ENCODE results near the gene SLC22A8. TPM values are rescaled to one million over a fixed set of nuclear protein-coding genes. Genes with fewer than 3 reads are reported as not detected.
A peak's percentile ranks its signal among the peaks of the same experiment; 100 is the strongest.
"Not testable (repeated sequence)": the region's sequence is repeated elsewhere in the genome, so short reads cannot be mapped to it uniquely, and the experiment has no call there.

The SLC22A8 gene, protein sequence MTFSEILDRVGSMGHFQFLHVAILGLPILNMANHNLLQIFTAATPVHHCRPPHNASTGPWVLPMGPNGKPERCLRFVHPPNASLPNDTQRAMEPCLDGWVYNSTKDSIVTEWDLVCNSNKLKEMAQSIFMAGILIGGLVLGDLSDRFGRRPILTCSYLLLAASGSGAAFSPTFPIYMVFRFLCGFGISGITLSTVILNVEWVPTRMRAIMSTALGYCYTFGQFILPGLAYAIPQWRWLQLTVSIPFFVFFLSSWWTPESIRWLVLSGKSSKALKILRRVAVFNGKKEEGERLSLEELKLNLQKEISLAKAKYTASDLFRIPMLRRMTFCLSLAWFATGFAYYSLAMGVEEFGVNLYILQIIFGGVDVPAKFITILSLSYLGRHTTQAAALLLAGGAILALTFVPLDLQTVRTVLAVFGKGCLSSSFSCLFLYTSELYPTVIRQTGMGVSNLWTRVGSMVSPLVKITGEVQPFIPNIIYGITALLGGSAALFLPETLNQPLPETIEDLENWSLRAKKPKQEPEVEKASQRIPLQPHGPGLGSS
- polyA plus RNA-seq (ENCODE audit: insufficient read length), result not detected

DNA sequence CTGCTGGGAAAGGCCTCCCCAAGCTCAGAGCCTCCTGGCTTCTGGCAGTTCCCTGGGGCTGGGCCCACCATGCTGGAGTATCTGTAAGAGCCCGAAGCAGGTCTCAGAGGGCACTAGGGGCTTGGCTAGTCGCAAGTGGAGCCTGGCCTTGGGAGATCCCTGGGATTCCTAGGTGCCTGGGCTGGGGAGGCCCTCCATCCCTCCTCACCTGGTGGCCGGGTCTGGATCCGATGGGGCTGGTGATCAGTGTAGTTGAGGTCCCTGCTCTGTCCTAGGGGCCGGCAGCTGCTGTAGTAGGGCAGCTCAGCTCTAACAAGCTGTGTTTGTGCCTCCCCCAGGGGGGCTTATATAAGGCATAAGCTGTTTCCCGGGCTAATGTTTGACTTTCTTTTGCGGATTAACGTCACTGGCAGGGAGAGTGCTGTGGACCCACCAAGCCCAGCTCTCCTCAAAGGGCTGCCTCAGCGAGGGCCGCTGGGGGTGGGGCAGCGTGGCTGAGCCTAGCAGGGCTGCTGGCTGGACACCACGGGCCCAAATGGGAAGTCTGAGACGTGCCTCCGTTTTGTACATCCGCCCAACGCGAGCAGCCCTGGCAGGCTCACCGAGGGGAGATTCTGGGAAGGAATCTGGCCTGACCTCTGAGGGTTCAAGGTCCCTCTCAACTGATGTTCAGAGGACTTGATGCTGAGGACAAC, at the start of gene SLC22A8:
SLC22A8 (minus strand) TSS at position 321 of the 695 bp plus-strand sequence. CDS start 883 bp downstream, outside the sequence.
- DNase-seq, result no peak

DNA sequence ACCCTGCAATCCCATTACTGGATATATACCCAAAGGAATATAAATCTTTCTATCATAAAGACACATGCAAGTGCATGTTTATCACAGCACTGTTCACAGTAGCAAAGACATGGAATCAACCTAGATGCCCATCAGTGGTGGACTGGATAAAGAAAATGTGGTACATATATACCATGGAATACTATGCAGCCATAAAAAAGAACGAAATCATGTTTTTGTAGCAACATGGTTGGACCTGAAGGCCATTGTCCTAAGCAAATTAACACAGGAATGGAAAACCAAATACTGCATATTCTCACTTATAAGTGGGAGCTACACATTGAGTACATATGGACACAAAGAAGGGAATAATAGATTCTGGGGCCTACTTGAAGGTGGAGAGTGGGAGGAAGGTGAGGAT, 30.6 kb upstream of the SLC22A8 start:
- DNase-seq, result not testable (repeated sequence)

DNA sequence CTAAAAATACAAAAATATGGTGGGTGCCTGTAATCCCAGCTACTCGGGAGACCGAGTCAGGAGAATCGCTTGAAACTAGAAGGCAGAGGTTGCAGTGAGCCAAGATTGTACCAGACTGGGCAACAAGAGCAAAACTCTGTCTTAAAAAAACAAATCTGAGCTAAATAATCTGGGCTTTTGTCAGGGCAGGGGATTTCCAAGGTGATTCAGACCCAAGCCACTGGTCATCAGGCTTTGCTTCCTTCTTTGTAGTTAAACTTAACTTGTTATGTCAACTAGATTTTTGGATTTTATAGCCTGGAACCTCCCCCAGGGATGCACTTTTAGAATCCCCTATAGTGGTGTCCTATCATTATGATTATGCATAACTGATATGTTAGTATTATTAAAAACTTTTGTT, 27.0 kb upstream of the SLC22A8 start:
- DNase-seq, result no peak

DNA sequence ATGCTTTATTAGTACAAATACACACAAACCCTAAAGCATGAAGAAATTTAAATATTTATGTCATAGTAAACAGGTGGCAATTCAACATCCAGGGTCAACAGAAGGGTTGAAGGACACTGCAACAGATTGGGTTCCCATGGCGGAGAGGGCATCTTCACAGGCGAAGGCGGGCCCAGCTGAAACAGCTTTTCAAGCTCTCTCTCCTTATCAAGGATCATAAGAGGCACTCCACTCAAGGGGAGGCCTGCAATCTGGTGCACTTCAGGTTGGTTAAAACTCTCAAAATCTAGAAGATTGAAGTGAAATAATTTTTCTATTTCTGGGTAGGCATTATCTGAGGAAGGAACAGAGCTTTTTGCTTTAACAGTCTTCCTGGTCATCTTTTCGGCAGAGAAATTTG, 16.8 kb upstream of the SLC22A8 start:
- no peak for DNase-seq

DNA sequence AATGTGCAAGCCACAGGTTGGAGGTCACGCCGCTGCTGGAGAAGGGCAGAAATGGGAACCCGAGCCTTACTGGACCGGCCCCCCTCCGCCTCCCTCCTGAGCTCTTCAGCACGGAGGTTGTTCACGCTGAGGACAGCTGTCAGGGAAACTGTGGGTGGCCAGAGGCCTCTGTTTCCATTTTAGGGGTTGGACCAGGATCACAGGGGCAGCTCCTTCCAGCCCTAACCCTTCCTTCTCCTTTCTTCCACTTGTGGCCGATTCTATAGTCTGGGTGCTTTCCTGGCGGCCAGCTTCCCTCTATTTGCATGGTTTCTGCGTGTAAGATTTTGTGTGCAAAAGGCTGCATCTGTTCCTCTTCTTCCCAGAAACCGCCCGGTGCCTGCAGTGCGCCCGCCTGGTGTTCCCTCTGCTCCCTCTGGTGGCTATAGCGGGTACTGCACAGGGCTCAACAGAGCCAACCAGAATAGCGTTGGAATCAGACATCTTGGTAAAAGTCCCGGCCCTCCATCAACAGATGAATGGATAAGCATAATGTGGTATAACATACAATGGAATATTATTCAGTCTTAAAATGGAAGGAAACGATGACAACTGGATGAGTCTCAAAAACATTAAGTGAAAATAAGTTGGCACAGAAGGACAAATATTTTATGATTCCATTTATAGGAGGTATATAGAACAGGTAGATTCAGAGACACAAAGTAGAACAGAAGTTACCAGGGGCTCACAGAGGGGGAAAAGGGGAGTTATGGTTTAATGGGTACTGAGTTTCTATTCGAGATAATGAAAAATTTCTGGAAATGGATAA, 8.4 kb upstream of the SLC22A8 start:
- peak; percentile 86 for DNase-seq

DNA sequence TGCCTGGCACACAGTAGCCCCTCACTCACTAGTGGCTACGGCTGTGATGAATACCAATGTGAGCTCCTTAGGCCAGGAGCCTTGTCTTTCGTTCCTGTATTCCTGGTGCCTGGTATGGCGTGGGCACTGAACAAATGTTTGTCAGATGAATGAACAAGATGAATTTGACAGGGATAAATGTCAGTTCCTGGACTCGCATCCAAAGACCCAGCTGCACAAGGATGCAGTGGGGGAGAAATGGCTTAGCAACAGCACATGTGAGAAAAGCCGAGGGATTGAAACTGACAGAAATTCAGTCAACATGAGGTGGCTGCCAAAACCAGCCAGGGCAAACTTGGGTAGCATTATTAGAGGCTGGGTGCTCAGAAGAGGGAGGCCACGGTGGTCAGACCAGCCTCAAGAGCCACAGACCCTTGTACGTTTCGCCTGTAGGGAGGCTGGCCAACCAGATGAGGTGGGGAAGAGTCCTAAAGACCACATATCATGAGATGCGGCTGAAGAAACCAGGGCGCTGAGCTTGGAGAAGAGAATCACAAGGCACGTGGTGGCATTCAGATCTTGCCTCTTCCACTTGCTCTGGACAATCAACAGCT, 7.7 kb upstream of the SLC22A8 start:
- DNase-seq, result no peak

DNA sequence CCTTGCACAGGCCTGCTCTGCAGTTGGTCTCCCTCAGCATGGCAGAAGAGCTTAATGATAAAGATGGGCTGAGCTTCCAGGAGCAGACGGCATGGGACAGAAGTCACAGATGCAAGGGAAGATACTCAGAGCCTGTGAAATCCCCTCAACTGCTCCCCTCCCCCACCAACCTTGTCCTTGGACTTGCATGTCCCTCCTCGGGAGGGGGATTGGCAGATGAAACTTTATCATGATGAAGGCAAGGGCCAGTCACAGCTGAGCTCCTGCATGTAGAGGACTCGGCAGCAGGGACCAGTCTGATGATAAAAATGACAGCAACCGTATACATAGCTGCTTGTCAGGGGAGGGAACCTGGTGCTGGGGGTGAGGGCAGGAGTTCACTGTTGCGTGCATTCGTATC, 6.8 kb upstream of the SLC22A8 start:
- no peak for DNase-seq

DNA sequence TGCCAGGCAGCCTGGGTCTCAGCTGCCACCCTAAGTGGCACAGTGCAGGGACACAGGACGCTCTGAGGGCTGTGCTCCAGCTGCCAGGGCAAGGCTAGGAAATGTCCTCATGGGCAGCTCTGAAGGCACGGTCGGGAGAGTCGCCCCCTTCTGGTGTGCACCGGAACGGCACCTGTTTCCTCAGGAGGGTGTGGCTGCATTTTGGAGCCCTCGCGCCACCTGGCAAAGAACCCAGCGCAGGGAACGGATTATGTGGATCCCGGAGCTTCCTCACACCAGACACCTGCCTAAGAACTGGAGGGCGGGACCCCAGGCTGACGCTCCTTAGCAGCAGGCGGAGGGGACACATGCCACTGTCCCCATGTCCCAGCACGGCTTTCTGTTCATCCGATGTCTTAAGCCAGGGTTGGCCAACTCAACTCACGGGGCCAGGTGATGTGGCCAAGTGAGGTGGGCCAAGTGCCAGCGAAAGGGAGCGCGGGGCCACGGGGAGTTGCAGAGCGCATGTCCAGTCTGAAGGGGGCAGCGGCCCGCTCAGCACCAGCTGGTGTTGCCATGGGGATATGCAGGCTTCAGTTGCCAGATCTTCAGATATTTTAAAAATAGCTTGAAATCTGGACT, 5.1 kb upstream of the SLC22A8 start:
- no peak for DNase-seq

DNA sequence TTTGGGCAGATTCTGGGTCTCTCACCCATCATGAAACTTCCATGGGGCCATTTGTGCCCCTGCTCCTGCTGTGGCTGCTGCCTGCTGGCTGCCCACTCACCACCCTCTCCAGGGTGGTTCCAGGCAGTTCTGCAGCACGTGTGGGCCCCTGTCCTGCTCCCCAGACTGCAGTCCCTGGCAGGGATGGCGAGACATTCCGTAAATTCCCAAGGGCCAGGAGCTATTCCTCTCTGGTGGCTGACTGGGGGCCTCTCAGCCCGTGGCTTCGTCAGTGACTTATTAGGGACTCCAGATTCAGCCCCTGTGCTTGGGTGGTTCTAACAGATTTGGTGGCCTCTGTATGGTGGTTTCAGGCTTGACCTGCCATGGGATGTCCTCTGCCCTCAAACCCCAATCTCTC, 3.9 kb upstream of the SLC22A8 start:
- no peak for DNase-seq

DNA sequence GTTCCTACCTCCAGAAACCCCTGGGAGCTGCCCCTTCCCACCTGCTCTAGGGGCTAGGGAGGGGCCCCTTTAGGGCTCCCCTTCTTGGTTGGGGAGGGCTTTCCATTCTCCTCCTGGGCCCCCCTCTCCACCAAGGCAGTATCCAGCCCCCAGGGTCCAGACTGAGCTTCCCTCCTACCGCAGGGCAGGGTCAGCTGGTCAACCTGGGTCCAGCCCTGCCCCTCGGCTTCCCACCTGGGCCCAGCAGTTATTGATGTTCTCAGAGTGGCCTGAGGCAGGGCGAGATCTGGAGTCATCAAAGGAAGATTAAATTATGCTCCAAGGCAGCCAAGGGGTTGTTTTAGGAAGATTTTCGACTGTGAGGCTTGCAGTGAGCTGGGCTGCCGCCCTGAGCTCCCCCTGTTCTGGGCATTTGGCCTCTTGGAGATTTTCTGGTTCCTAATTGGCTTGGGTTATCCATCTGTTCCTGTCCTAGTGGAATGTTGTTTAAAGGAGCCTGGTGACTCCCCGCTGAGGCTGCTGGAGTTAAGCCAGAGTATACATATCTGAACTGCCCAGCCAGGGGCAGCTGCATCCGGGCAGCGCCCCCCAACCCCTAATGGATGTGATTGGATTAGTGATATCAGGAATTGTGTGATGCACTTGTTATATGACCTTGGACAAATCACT, 1.8 kb upstream of the SLC22A8 start:
- no peak for DNase-seq

DNA sequence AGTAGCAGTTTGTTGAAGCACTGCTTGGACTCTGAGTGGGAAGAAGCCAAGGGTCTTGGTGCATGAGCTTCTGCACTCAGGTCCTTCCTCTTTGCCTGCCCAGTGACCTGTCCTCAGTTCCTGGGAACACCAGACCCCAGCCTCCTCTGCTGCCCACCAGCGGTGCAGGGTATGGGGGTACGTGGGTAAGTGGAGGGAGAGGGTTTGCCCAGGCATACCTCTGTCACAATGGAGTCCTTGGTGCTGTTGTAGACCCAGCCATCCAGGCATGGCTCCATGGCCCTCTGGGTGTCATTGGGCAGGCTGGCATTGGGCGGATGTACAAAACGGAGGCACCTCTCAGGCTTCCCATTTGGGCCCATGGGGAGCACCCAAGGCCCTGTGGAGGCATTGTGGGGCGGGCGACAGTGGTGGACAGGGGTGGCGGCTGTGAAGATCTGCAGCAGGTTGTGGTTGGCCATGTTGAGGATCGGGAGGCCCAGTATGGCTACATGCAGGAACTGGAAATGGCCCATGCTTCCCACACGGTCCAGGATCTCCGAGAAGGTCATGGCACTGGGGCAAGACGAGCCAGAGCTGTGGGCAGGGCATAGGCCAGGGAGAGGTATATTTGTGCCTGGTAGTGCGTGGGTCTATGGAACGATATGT, 1.1 kb downstream of the SLC22A8 start:
- no peak for DNase-seq

DNA sequence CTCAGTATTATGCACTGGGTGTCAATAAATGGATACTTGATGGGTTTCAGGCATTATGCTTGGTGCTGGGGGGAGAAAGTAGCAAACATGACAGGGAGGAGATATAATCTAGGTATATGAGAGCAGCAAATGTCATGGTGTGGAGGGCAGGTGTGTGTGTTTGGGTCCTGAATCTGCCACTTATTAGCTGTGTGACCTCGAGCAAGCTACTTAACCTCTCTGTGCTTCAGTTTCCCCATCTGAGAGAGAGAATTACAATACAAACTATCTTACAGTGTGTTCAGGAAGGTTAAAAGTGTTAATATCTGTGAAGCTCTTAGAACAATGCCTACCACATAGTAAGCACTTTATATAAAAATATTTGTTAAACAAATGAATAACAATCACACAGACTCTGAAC, 2.8 kb downstream of the SLC22A8 start:
- no peak for DNase-seq

DNA sequence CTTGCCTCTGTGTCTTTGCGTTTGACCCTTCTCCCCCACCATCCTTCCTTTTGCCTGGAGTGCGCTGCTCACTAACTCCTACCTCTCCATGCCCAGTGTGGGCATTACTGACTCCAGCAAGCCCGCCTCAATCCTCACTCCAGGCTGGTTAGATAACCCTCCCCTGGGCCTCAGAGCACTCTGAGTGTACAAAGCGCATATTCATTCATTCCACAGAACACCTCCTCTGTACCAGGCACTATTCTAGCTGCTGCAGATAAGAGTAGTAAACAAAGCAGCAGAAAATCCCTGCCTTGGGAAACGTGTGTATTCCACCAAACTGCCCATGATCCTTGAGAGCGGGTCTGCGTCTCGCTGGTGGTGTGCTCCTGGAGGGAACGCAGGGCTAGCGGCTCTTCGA, 3.2 kb downstream of the SLC22A8 start:
- DNase-seq, result no peak

DNA sequence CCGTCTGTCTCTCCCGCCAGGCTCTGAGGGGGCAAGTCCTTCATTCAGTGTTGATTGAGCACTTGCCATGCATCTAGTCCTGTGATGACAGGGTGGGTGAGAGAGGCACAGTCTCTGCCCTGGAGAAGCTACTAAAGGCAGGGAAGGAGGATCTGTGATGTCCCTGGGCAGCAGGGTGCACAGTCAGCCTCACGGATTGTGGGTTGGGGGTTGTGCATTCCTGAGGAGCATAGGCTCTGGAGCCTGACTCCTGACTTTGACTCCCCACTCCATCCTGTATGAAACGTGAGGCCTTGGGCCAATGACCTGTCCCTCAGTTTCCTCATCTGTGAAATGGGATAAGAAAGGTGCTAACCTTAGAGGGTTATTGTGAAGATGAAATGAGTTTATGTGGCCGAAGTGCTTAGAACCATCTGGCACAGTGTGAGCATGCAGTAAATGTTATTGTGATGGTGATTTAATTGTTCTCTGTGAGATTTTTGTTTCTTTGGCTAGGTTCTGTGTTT, 4.7 kb downstream of the SLC22A8 start:
- no peak for DNase-seq

DNA sequence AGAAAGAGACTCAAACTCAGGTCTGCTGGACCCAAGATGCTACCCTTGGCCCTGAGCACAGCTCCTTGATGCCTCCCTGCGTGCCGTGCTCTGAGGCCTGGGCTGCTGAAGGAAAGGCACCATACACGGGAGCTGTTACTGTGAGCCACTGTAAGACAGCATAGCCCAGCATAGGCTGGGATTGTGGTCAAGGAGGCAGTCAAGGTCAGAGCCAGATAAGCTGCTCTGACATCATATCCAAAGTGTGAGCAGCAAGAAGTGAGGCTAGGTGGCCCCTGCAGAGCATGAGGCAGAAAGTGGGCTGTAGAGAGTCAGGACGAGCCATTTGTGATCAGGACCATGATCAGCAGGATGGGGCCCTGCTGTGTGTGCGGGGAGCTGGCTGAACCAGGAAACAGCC, 7.7 kb downstream of the SLC22A8 start:
- no peak for DNase-seq

DNA sequence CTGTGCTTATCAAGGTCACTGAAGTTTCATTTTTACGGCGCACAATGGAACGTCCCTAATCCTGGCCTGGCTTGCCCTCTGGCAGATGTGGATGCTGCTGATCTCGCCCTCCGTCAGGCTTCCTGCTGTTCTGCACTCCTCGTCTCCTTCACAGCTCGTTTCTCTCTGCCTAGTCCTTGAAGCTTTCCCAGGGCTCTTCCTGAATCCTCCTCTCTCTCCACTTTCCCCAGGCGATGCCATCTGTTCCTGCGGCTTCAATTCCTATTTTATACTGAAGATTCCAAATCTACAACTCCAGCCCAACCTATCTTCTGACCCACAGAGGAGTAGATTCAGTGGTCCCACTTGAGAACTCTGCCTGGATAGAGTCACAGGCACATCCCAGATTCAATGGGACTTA, 14.2 kb downstream of the SLC22A8 start:
- no peak for DNase-seq

DNA sequence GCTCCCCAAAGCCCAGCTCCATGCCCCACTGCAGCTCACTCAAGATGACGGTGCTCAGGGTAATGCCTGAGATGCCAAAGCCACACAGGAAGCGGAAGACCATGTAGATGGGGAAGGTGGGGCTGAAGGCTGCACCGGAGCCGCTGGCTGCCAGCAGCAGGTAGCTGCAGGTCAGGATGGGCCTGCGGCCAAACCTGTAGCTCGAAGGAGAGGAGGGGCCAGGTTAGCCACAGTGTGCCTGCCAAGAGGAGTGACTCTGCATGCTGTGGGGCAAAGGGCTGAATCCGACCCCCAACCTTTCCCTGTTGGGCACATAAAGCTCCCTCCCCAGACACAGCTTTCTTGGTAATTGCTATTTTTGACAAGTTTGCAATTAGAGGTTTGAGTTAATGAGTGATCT, 16.0 kb downstream of the SLC22A8 start:
- no peak for DNase-seq

DNA sequence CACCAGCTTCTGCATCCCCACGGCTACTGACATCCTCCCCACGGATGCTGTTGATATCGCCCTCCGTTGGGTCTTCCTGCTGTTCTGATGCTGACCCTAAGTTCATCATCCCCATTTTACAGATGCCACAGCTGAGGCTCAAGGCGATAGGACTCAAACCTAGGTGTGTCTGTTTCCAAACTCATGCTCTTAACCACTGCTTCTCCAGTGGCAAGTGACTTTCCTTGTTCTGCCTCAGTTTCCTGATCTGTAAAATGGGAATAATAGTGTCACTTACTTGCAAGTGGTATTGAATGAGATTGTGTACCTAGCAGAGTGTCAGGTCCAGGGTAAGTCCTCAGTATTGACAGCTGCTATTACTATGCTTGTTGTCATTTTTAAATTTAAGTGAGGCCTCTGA, 16.5 kb downstream of the SLC22A8 start:
- no peak for DNase-seq

DNA sequence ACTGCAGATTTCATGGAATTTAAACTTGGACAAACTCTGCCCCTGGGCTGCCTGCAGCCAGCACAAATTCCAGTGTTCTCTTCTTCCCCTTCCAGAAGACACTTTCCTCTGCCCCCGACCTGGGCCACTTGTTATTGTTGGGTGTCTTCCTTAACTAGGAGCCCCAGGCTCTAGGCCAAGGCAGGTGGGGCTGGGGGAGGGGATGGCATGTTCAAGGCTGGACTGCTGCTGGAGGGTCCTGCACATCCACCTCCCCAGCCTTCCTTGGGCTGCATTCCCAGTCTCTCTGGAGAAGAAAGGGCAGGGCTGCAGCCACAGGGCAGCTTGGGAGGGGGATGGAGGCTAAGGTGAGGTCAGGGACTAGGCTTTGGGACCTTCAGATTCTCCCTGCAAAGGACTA, 19.4 kb downstream of the SLC22A8 start:
- no peak for DNase-seq

DNA sequence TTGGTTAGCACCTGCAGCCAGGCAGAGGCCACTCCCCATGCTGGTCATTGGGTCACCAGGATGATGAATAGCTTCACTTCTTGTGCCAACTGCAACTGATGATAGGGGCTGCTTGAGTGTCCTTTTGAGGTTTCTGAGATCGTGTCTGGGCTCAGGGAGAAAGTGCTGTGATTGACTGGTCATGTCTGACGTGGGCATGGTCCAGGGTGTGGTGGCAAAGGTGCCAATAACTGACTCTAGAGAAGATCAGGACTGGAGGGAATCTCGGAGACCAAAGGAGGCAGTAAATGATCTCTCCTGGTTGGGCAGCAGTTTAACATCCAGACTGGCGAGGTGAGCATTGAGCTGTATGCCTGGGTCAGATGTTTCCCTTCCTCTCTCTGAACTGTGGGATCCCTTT, 20.9 kb downstream of the SLC22A8 start:
- DNase-seq, result no peak

DNA sequence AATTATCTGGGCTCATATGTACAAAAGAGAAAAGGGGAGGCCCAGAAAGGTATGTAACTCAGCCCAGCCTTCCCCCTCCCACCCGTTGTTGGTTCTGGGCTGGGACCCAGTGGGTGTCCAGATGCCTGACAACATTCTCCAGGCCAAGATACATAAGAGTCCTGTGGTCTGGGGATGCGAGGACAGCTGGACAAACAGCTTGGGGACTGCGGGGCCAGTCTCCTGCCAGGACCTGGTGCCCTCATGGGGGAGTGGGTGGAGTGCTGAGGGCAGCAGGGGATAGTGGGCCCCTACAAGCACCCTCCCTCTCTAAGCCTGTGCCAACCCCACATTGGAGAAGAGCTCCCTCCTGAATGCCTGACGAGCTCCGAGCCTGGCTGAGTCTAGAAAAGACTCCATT, 27.4 kb downstream of the SLC22A8 start:
- no peak for DNase-seq

Measured in hindlimb muscle (tissue), 1 donor.